ENCODE results near the gene KLHDC10.
"Not testable (repeated sequence)": the region's sequence is repeated elsewhere in the genome, so short reads cannot be mapped to it uniquely, and the experiment has no call there.

Gene KLHDC10

DNA sequence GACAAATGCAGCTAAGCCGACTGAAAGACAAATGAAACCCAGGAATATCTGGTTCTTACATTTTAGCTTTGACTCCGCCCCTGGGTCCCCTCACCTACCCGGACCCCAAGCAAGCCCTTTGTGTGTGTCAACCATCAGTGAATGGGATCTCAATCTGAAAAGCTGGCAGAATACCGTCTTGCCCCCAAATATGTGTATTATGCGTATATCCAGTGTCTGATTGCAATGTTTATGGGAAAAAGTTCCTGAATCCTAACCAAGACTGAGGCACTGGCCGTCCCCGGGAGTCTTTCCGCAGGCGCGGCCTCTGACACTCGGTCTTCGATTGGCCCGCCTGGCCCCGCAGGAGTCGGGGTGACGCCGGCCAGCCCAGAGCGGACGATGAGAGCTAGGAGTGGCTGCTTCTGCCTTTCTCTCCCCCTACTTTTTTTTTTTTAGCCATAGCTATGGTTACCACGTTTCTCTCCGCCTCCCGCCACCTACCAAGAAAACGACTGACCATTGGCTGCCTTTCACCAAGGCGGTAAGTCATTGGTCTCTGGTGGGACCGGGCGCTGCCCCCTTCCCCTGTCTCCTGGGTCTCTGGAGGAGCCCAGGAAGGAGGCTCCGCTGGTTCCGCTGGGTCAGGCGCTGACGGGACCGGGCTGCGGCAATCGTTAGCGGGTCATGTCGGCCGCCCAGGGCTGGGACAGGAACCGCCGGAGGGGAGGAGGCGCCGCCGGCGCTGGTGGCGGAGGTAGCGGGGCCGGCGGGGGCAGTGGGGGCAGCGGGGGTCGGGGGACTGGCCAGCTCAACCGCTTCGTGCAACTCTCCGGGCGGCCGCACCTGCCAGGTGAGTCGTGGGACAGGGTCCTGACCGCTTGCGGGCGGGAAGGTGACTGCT is at the start of gene KLHDC10:
Gene KLHDC10 (plus strand): TSS at position 557 of the 883 bp plus-strand sequence. CDS start 110 bp downstream, at position 667.
- peak; percentile 96 for DNase-seq

DNA sequence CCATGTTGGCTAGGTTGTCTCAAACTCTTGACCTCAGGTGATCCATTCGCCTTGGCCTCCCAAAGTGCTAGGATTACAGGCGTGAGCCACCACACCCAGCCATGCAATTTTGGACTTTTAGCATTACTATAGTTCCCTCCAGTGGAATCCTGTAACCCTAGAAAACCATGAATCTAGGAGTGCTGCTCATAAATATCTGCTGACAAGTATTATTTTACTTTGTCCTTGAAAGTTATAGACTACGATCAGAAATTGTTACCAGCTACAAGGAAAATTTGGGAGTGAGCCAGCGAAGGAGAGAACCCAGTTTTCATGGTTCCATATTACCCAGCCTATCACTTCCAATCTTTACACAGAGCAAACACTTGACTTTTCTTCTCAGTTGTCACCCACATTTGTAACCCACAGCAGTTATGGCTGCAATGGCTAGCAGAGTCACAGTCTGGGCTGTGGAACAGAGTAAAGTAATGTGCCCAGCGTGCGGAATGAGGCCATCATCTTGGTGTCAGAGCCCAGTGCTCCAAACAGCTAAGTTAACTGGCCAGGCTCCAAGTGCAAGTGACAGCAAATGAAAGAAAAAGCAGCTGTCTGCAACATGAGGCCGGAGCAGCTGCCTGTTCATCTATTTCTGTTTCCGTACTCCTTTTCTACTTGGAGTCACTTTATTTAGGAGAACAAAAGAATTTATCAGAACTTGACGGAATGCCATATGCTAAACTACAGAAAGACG is 49.1 kb upstream of the KLHDC10 start:
- DNase-seq: no peak

GRCh38 chr7:130022115-130022514 is 48.2 kb upstream of the KLHDC10 start:
- DNase-seq: no peak

DNA sequence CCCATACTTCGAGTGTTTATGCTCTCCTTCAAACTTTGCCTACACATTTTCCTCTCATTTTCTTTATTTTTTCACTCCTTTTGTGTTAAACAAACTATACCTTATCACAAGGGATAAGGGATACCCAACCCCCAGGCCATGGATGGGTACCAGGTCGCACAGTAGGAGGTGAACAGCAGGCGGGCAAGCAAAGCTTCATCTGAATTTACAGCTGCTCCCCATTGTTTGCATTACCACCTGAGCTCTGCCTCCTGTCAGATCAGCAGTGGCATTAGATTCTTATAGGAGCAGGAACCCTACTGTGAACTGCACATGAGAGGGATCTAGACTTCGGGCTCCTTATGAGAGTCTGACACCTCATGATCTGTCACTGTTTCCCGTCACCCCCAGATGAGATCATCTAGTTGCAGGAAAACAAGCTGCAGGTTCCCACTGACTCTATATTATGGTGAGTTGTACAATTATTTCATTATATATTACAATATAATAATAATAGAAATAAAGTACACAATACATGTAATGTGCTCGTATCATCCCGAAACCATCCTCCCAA is 47.6 kb upstream of the KLHDC10 start:
- no peak for DNase-seq

GRCh38 chr7:130024390-130024789 is 45.9 kb upstream of the KLHDC10 start:
- no peak for DNase-seq

DNA sequence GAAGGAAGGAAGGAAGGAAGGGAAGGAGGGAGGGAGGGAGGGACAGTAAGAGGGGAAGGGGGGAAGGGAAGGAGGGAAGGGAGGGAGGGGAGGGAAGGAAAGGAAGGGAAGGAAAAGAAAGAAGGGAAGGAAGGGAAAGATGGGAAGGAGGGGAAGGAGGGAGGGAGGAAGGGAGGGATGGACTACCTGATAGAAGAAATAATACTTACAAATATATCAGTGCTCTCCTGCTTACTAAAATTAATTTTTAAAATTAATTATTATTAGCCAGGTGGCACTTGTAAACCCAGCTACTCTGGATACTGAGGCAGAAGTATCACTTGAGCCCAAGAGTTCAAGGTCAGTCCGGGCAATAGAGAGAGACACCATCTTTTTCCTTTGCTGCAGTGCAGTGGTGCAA is 37.6 kb upstream of the KLHDC10 start:
- DNase-seq: no peak

DNA sequence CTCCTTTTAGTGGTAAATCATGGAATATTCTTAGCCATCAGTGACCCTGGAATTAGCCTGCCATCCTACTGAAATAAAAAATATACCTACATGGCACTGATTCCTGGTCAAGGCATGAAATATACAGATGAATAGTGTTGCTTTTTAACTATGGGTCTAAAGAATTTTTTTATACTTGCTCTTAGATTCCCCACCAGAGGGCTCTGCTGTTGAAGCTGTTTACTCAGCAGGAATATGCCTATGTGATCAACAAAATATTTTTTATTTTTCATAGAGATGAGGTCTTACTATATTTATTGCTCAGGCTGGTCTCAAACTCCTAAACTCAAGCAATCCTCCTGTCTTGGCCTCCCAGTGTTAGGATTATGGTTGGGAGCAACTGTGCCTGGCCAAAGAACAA is 32.6 kb upstream of the KLHDC10 start:
- DNase-seq: no peak

DNA sequence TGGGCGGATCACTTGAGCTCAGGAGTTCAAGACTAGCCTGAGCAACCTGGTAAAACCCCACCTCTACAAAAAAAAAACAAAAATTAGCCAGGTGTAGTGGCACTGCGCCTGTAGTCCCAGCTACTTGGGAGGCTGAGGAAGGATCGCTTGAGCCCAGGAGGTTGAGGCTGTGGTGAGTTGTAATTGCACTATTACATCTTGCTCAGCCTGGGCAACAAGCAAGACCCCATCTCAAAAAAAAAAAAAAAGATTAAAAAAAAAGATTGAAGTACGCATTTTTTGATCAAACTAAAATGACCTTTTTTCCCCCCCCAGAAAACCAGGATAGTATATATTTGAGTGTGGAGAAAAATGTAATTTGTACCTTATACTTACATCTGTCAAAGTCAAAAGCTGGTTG is 29.8 kb upstream of the KLHDC10 start:
- no peak for DNase-seq

DNA sequence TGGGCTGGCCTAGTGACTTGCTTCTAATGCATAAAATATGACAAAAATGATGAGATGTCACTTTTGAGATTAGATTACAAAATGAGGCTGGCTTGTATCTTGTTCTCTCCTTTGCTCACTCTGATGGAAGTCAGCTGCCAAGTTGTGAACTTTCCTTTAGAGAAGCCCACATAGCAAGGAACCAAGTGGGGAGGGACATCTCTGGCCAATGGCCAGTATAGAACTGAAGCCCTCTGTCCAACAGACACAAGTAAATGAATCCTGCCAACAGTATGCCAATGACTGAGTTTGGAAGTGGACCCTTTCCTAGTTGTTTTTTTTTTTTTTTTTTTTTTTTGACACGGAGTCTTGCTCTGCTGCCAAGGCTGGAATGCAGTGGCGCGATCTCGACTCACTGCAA is 22.5 kb upstream of the KLHDC10 start:
- no peak for DNase-seq

GRCh38 chr7:130048906-130049305 is 21.4 kb upstream of the KLHDC10 start:
- no peak for DNase-seq

DNA sequence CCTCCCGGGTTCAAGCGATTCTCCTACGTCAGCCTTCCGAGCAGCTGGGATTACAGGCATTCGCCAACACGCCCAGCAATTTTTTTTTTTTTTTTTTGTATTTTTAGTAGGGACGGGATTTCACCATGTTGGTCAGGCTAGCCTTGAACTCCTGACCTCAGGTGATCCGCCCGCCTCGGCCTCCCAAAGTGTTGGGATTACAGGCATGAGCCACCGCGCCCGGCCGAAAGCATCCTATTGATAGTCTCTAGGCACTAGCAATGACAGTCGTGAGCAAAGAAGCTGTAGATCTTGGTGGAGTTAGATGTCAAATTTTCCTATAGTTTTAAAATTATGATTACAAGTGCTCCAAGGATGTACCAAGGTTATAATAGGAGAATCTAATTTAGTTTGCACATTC is 18.1 kb upstream of the KLHDC10 start:
- DNase-seq: not testable (repeated sequence)

- DNase-seq: not testable (repeated sequence)
Observed at GRCh38 chr7:130055198-130055597, 15.1 kb upstream of the KLHDC10 start.

- no peak for DNase-seq
Observed at GRCh38 chr7:130062246-130062645, 8.1 kb upstream of the KLHDC10 start.

- peak; percentile 79 for DNase-seq
Observed at GRCh38 chr7:130063036-130063435, 7.3 kb upstream of the KLHDC10 start.

- not testable (repeated sequence) for DNase-seq
Observed at GRCh38 chr7:130064580-130064926, 5.8 kb upstream of the KLHDC10 start.

GRCh38 chr7:130065500-130066152 is 4.7 kb upstream of the KLHDC10 start:
- DNase-seq: no peak

GRCh38 chr7:130069179-130069977 is 956 bp upstream of the KLHDC10 start:
- DNase-seq: no peak

DNA sequence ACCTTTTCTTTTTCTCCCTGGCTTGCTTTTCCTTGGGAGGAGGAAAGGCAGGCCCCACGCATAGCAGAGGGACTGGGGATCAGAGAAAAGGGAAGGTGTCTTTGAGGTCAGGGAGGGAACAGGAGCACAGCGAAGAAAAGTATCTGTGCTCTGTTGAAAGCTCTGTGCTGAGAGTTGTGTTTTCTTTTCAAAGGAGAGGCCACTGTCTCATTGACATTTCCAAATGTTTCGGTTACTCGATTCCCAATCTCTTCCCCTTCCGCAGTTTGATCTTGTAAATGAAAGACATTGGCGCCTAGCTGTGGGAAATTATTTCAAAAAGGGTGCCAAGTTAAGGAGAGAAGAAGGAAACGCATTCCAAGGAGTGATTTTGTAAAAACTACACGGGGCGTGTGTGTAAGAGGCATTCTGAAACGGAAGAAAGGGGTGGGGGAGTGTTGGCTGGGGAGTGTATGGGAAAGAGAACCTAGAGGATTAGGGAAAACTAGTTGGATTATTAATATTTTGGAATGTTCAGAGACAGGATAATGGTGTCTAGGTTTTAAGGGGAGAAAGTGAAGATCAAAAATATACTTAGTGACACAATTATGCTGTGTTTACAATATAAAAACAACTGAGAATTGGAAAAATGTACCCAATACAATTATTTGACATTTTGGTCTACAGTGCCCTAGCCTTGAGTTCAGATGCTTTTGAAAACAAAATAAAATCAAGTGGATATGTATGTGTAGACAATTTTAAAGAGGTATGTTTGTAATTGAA is 708 bp downstream of the KLHDC10 start:
- DNase-seq: no peak

- peak; percentile 59 for DNase-seq
Observed at GRCh38 chr7:130071701-130072622, 1.6 kb downstream of the KLHDC10 start.

GRCh38 chr7:130079846-130080394 is 9.6 kb downstream of the KLHDC10 start:
- DNase-seq: no peak
